ENCODE results near the gene FAM3B.

Gene FAM3B

DNA sequence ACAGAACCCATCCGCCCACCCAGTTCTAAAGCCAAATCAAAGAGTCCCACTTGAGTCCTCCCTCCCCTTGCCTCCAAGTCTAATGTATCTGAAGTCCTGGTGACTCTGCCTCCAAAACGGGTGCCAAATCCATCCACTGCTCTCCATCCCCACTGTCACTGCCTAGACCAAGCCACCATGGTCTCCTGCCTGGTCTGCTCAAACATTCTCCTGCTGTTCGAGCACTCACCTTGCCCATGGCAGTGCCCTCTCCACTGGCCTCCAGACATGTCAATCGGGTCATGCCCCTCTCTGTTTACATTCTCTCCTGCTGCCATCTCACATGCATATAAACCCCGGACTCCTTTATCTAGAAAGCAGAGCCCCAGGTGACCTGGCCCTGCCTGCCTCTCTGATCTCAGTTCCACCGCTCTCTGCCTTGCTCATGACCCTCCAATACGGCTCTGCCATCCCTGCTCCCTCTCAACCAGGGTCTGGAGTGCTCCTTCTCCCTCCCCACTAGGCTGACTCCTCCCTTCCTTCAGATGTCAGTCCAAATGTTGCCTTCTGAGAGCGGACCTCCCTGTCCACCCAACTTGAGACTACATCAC lies 77.4 kb downstream of the FAM3B start:
- DNase-seq: no peak

DNA sequence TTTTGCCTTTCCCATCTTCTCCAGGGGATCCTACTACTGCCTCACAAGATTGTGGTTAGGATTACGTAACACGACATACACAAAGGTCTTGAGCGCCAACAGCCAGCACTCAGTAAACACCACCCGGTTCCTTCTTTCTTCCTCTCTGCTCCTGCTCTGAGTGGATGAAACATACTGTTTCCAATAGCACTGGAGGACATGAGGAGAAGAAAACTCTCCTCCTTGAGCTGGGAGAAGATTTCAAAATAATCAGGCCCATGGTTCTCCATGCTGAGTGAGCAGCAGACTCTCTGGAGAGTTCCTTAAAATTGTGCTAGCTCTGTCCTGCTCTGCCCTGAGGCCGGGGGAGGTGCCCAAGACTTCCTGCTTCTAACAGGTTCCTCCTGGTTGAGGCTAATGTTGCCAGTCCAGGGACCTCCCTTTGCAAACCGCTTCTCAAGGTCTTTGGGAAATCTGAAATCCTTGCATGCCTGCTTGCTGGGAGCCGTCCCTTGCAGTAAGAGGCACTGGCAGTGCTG lies 80.0 kb downstream of the FAM3B start:
- DNase-seq: peak in 4 of 56 donors; percentile 7 to 26 (median 12)

DNA sequence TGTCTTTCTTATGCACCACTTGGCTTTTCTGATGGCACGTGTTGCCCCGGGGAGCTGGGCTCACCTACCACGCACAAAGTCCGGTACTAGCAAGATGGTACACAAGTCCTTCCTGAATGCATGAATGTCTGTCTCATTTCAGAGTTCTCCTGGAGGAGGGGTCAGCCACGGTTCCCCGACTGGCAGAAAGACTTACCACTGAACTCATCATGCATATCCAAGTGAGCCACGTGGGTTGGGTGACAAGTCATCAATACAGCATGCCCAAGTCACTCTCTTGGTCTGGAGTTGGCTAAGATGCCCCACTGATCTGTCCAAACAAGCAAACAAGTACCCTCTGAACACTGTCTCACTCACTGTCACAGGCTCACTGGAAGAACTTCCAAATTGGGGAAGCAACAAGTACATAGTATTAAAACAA lies 80.9 kb downstream of the FAM3B start:
- DNase-seq: no peak

DNA sequence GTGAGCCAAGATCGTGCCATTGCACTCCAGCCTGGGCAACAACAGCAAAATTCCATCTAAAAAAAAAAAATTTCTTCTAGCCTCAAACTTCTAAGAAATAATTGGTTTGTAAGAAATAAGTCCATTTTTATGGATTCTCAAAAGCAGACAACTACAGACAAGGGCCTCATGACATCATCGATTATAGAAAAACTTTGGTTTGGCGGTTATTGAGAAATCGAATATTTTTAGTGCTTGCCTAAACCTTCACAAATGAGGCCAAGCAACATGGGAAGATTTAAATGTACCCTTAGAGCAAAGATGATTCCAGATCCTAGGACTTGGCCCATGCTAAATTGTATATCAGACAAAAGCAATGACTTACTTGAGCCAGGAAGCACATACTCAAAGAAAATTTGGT lies 81.7 kb downstream of the FAM3B start:
- no peak for DNase-seq

DNA sequence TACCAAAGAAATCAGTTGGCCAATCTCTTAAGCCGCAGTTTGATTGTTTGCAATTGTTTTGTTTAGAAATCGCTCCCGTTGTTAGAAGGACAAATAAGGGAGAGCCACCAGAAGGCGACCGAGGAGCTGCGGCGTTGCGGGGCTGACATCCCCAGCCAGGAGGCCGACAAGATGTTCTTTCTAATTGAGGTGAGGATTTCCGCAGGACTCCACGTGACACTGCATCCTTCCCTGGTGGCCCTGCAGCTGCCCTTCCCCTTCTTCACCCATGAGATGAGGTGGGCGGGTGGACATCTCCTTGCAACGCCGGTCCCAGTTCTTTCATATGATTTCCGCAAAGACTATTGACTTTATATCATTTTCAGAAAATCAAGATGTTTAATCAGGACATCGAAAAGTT lies 82.2 kb downstream of the FAM3B start:
- DNase-seq: no peak

DNA sequence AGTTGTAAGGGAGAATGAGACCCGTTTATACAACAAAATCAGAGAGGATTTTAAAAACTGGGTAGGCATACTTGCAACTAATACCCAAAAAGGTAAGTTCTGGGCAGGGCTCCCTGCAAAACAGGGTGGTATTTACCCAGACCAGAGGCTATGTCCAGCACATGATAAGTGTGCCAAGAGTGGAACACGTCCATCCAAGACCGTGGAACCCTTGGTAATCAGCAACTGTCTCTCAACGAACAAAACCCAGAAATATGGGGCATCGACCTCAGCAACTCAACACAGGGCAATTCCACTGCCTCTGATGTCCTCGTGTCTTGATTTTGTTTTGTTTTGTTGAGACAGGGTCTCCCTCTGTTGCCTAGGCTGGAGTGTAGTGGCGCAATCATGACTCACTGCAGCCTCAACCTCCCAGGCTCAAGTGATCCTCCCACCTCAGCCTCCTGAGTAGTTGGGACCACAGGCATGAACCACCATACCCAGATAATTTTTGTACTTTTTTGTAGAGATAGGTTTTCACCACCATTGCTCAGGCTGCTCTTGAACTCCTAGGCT lies 82.7 kb downstream of the FAM3B start:
- DNase-seq: no peak

DNA sequence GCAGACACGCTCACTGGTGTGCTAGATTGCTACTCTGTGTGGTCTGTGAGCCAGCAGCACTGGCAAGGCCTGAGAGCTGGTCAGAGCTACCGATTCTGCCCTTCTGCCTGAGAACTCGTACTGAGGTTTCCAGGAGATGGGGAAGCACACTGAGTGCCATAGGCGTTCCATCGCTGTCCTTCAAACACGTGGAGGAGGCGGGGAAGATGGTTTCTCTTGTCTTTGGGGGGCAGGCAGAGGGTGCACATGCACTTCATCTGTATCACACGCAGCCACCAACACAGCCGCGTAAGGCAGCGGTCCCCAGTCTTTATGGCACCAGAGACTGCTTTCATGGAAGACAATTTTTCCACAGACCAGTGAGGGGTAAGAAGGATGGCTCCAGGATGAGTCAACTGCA lies 85.6 kb downstream of the FAM3B start:
- DNase-seq: no peak

DNA sequence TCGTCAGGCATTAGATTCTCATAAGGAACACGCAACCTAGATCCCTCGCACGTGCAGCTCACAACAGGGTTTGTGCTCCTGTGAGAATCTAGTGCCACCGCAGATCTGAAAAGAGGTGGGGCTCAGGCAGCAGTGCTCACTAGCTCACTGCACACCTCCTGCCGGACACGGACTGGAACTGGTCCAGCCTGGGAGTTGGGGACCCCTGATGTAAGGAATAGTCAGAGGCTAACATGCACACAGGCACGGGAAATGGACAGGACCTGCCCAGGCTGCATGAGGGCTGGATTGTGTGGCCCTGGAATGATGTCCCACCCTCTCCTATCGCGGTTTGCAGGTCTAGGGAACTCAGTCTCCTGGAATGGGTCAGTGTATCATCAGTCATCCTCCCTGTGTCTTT lies 86.2 kb downstream of the FAM3B start:
- DNase-seq: no peak

DNA sequence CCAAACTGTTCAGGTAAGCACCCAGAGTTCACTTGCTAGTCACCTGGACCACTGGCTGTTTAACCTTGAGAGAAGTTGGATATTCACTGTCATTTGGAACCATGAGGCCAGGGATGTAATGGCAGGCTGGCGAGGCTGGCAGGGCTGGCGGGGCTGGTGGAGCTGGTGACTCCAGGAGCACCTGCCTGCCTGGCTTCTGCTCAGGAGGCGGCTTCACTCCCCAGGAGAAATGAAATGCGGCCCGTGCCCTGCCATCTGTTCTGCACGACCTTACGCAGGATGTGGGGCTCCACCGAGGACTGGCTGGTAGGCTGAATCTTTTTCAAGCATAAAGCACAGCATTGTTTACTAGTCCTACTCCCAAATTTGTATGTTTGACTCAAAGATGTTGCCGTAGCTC lies 86.7 kb downstream of the FAM3B start:
- no peak for DNase-seq

DNA sequence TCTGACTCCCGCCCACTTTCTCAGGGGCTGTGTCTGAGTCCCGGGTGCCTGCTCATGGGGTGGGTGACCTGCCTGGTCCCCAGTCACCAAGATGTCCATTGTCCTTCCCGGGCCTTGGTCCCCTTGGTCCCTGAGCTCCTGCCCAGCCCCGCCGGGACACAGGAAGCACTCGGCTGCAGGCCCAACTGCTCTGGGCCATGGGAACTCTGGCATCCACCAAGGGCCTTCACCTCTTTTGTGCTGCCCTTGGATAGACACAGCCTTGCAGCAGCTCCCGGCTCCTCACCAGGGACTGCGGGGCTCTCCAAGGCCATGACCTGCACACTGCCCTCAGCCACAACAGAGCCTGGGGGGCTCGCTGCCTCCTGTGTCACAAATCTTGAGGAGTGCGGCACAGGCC lies 87.4 kb downstream of the FAM3B start:
- no peak for DNase-seq

DNA sequence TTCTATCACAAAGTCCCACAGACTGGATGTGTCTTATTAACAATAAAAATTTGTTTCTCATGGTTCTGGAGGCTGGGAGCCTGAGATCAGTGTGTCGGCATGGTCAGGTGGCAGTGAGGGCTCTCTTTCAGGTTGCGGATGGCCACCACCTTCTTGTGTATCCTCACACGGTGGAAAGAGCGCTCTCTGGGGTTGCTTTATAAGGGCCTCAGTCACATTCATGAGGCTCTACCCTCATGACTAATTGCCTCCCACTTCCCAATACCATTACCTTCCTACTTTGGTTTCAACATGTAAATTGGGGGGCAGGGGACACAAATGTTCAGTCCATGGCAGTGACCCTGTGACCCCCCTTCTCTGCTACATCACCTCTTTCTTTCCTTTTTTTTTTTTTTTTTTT lies 88.7 kb downstream of the FAM3B start:
- DNase-seq: no peak

DNA sequence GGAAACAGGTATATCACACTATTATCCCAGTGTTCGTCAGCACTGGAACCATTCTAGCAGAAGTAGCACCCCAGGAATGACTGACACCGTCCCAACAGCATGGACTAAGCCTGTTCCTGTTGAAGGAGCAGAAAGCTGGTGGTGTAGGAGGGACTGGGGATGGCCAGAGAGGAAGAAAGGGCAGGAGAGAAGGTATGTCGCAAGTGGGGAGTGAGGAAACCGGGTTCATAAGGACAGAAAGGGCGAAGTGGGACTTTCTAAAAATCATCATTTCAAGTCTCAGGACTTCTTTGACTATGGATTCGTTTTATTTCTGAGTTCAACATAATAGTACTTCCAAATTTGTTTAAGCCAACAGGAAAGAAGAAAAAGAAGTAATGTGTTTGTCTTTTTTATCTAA lies 89.7 kb downstream of the FAM3B start:
- no peak for DNase-seq

All from amygdala (tissue), 56 donors.